ENCODE data around the gene OR10G2.

Gene OR10G2, protein sequence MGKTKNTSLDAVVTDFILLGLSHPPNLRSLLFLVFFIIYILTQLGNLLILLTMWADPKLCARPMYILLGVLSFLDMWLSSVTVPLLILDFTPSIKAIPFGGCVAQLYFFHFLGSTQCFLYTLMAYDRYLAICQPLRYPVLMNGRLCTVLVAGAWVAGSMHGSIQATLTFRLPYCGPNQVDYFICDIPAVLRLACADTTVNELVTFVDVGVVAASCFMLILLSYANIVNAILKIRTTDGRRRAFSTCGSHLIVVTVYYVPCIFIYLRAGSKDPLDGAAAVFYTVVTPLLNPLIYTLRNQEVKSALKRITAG

DNA sequence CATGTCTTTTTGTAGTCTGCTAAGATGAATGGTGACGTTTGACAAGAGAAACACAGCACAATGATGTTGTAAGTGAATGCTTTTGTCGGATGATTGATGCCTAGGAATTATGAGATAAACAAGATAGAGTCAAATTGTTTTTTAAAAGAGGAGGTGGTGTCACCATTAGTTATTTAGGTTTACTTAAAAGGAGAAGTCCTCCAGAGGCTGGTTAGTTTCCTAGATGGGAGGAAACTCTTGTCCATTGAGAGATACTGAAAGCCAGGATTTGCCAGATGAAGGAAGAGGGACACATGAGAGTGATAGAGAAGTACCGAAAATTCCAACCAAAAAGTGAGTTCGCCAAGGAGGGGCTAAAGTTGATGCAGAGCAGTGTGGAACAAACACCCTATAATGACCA is at the start of gene OR10G2:
Gene OR10G2 (minus strand): TSS at position 101 of the 400 bp plus-strand sequence. CDS start 98 bp downstream, at position 3.
- H3K9ac ChIP-seq (ENCODE audit: low read length), result no peak within 1 kb of the TSS

GRCh38 chr14:21680072-21680471 is 45.3 kb upstream of the OR10G2 start:
- Histone ChIP-seq H2AFZ (ENCODE audit: low read depth, low read length, severe bottlenecking) (no peak overlapping the region), H3K9me3 (ENCODE audit: insufficient read depth, low read length) (peaks cover 9% of the 10 kb centered on the region; the same call in 1 of the 2 replicates), H3K9ac (ENCODE audit: low read length) (no peak overlapping the region), H3K36me3 (ENCODE audit: low read length) (no peaks in the 10 kb centered on the region), H3F3A (ENCODE audit: insufficient read depth) (no peaks in the 10 kb centered on the region), H3K9me2 (replicated peaks; ENCODE audit: insufficient read depth, low read length) (no peaks in the 10 kb centered on the region), H3K4me2 (ENCODE audit: low read depth, low read length, poor library complexity, severe bottlenecking) (no peak overlapping the region), H4K20me1 (ENCODE audit: low read depth, low read length) (no peaks in the 10 kb centered on the region), H3K4me3 (ENCODE audit: insufficient read depth, low read length, poor library complexity, severe bottlenecking) (no peak overlapping the region), H3K27me3 (ENCODE audit: low read length) (no peaks in the 10 kb centered on the region), H3K27ac (ENCODE audit: low read depth, low read length) (no peak overlapping the region), H3K79me2 (ENCODE audit: insufficient read depth, low read length) (no peaks in the 10 kb centered on the region)
- TF ChIP-seq CTCF (IDR thresholded peaks at IDR 0.05; ENCODE audit: insufficient read depth, low read length, poor library complexity, severe bottlenecking), result no peak
- no peak for TF ChIP-seq EZH2phosphoT487 (conservative IDR thresholded peaks at IDR 0.05; ENCODE audit: low read length)

More for the DNA sequence above, at the start of gene OR10G2:
- H3K27me3 ChIP-seq (ENCODE audit: low read length), result 0 out of 2 replicates have a peak, but pooled peaks cover 2% of the 10 kb centered on the region
- no peak within 1 kb of the TSS for H3K4me3 ChIP-seq (ENCODE audit: insufficient read depth, low read length, poor library complexity, severe bottlenecking)
- no peaks in the 10 kb centered on the region; the same call in 1 of the 2 replicates for H3F3A ChIP-seq (ENCODE audit: insufficient read depth)
- no peaks in the 10 kb centered on the region for H3K36me3 ChIP-seq (ENCODE audit: low read length)
- no peaks in the 10 kb centered on the region for H3K79me2 ChIP-seq (ENCODE audit: insufficient read depth, low read length)
- H2AFZ ChIP-seq (ENCODE audit: low read depth, low read length, severe bottlenecking), result no peak within 1 kb of the TSS
- H3K4me2 ChIP-seq (ENCODE audit: low read depth, low read length, poor library complexity, severe bottlenecking), result no peak within 1 kb of the TSS
- H3K27ac ChIP-seq (ENCODE audit: low read depth, low read length), result no peak within 1 kb of the TSS
- H4K20me1 ChIP-seq (ENCODE audit: low read depth, low read length), result no peaks in the 10 kb centered on the region
- no peaks in the 10 kb centered on the region for H3K9me3 ChIP-seq (ENCODE audit: insufficient read depth, low read length)
- TF ChIP-seq CTCF (IDR thresholded peaks at IDR 0.05; ENCODE audit: insufficient read depth, low read length, poor library complexity, severe bottlenecking) (no peak), EZH2phosphoT487 (conservative IDR thresholded peaks at IDR 0.05; ENCODE audit: low read length) (no peak)
- no peaks in the 10 kb centered on the region for H3K9me2 ChIP-seq (replicated peaks; ENCODE audit: insufficient read depth, low read length)

DNA sequence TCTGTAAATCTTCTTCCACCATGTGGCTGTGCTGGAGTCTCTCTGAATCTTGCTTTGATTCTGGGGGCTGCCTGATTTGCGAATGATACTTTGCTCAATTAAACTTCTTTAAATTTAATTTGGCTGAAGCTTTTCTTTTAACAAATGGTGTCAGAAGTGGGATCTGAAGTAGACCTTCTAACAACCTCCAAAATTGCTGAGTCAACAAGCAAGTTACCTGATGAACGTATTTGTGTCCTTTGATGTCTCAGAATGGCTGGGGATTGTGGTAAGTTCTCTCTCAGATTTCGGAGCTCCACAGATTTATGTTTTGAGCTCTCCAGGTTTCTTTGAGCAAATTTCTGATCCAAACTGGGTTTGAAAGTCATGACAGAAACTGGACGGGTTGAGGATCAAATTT is 40.8 kb upstream of the OR10G2 start:
- no peak overlapping the region for H3K9ac ChIP-seq (ENCODE audit: low read length)
- no peaks in the 10 kb centered on the region for H3K79me2 ChIP-seq (ENCODE audit: insufficient read depth, low read length)
- no peak overlapping the region for H3K27ac ChIP-seq (ENCODE audit: low read depth, low read length)
- no peaks in the 10 kb centered on the region for H4K20me1 ChIP-seq (ENCODE audit: low read depth, low read length)
- H3K9me2 ChIP-seq (replicated peaks; ENCODE audit: insufficient read depth, low read length), result no peaks in the 10 kb centered on the region
- no peak overlapping the region for H2AFZ ChIP-seq (ENCODE audit: low read depth, low read length, severe bottlenecking)
- H3K4me2 ChIP-seq (ENCODE audit: low read depth, low read length, poor library complexity, severe bottlenecking), result no peak overlapping the region
- H3K4me3 ChIP-seq (ENCODE audit: insufficient read depth, low read length, poor library complexity, severe bottlenecking), result no peak overlapping the region
- peaks cover 10% of the 10 kb centered on the region; the same call in 1 of the 2 replicates for H3K9me3 ChIP-seq (ENCODE audit: insufficient read depth, low read length)
- TF ChIP-seq EZH2phosphoT487 (conservative IDR thresholded peaks at IDR 0.05; ENCODE audit: low read length) (no peak), CTCF (IDR thresholded peaks at IDR 0.05; ENCODE audit: insufficient read depth, low read length, poor library complexity, severe bottlenecking) (no peak)
- H3F3A ChIP-seq (ENCODE audit: insufficient read depth), result no peaks in the 10 kb centered on the region
- H3K27me3 ChIP-seq (ENCODE audit: low read length), result no peaks in the 10 kb centered on the region
- H3K36me3 ChIP-seq (ENCODE audit: low read length), result 0 out of 2 replicates have a peak, but pooled peaks cover 3% of the 10 kb centered on the region

All from SU-DHL-6 (cell line).